Measurements from ENCODE around the gene COPZ2.

GRCh38 chr17:48071654-48072053 lies 34.1 kb upstream of the COPZ2 start:
- TF ChIP-seq CTCF (IDR thresholded peaks at IDR 0.05) (no peak), POLR2A (IDR thresholded peaks at IDR 0.05) (no peak)
